Activated T-helper 1 cell treated with Interleukin-2 at 50 U/mL for 16 hours (primary cell): ENCODE data around the gene KIF1C.
"Not testable (repeated sequence)": the region's sequence is repeated elsewhere in the genome, so short reads cannot be mapped to it uniquely, and the experiment has no call there.

Source experiments
- DNase-seq: peaks from one replicate; pipeline ENCODE4 v3.0.0-alpha.2; 2020; ENCODE audit warnings: low read depth

The KIF1C gene

GRCh38 chr17:5045496-5045895 is 47.7 kb downstream of the KIF1C start:
- DNase-seq = no peak

- no peak for DNase-seq
Measured at GRCh38 chr17:5047446-5047845, 49.7 kb downstream of the KIF1C start.

- DNase-seq = peak; percentile 67
Measured at GRCh38 chr17:5049314-5049841, 51.6 kb downstream of the KIF1C start.

GRCh38 chr17:5050278-5050677 is 52.5 kb downstream of the KIF1C start:
- no peak for DNase-seq

GRCh38 chr17:5055543-5055942 is 57.8 kb downstream of the KIF1C start:
- DNase-seq = no peak

GRCh38 chr17:5065227-5065744 is 67.5 kb downstream of the KIF1C start:
- DNase-seq = no peak

DNA sequence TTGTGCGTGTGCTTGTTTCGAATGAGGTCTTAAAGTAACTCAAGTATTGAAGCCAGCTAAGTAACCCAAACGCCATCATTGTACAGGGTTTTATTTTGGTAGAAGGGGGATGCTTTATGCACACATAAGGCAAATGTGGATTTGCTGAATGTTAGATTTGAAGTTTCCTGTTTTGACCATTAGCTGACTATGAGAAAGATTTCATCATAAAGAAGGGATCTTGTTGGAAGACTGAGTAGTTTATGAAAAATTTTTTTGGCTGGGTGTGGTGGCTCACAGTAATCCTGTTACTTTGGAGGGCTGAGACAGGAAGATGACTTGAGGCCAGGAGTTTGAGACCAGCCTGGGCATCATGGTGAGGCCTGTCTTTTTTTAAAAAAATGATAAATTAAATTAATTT is 70.5 kb downstream of the KIF1C start:
- DNase-seq = no peak

- no peak for DNase-seq
Measured at GRCh38 chr17:5069724-5070123, 72.0 kb downstream of the KIF1C start.

DNA sequence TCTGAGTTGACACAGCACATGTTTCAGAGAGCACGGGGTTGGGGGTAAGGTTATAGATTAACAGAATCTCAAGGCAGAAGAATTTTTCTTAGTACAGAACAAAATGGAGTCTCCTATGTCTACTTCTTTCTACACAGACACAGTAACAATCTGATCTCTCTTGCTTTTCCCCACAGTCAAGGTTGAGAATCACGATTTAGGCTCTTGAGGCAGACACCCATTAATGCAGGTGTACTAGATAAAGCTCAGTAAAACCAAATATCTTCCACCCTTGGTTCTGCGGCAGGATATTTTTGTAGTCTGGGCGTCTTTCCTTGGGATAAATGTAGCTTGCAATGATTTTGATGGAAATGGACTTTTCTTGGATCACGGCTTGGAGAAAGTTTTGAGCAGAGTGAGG is 77.7 kb downstream of the KIF1C start:
- not testable (repeated sequence) for DNase-seq

- DNase-seq = not testable (repeated sequence)
Measured at GRCh38 chr17:5077275-5077674, 79.5 kb downstream of the KIF1C start.

GRCh38 chr17:5077781-5078105 is 80.0 kb downstream of the KIF1C start:
- DNase-seq = no peak
